Testis (tissue), 3 donors: ENCODE results near the gene DEPDC5. TPM values are rescaled to one million over a fixed set of nuclear protein-coding genes. Genes with fewer than 3 reads are reported as not detected.

Source experiments
- DNase-seq: peaks from one replicate; pipeline ENCODE4 v3.0.0-alpha.2; 2019
- H3K27ac ChIP-seq, 2 donors: fragments of 200-600 bp; sonication (generic); one replicate each; pipeline ENCODE4 v1.5.1; 2019
- H3K27me3 ChIP-seq: fragments of 200-600 bp; sonication (generic); one replicate; pipeline ENCODE4 v1.5.1; 2019
- H3K36me3 ChIP-seq: fragments of 200-600 bp; sonication (generic); one replicate; pipeline ENCODE4 v1.5.1; 2017; ENCODE audit warnings: low read depth; ENCODE audit errors: missing control alignments
- H3K4me1 ChIP-seq: fragments of 200-600 bp; sonication (generic); one replicate; pipeline ENCODE4 v1.5.1; 2019
- H3K4me3 ChIP-seq, 2 donors: fragments of 200-600 bp; sonication (generic); one replicate each; pipeline ENCODE4 v1.5.1; 2017 to 2019
- H3K9me3 ChIP-seq: fragments of 200-600 bp; sonication (generic); one replicate; pipeline ENCODE4 v1.5.1; 2017
- POLR2A ChIP-seq: fragments of 450-650 bp; IDR thresholded peaks from one replicate; pipeline ENCODE4 v1.6.1; 2017; ENCODE audit warnings: antibody characterized with exemption, mild to moderate bottlenecking, moderate library complexity
- WGBS, 2 donors: methylation state at CpG; one replicate each; pipeline ENCODE4 v1.1.5; 2018; 5-methylcytosine and 5-hydroxymethylcytosine counted together
- intact Hi-C: fragments of 100-400 bp; cut with DNase I; formaldehyde crosslinking; loops from one replicate; pipeline ENCODE4 v1.15.1; 2023; ENCODE audit warnings: low total_unique reads
- polyA plus RNA-seq: library from polyadenylated mRNA; stranded (reverse); fragments of 350-450 nt; fragmentation: Illumina TruSeq; extraction: RNeasy Lipid Tissue Mini Kit (QIAGEN cat#74804); gene quantifications from one replicate; pipeline ENCODE4 v1.2.3, GENCODE V29; 2014; ENCODE audit warnings: low read depth, low replicate concordance; ENCODE audit not compliant: insufficient read depth
- total RNA-seq, 2 donors: library from RNA; depleted of rRNA; stranded (reverse); fragments of >200 nt; gene quantifications; one replicate each; pipeline ENCODE4 v1.2.3, GENCODE V29; 2016
- TF ChIP-seq, protein P1 (sequence below), 3 experiments: fragments of 450-650 bp in 2 of 3; fragments of 200-600 bp in 1 of 3; sonication (generic) in 1 of 3; IDR thresholded peaks; one replicate each; pipeline ENCODE4 v1.5.1; 2016 to 2019; ENCODE audit warnings: antibody characterized with exemption in 3 of 3, mild to moderate bottlenecking in 2 of 3, moderate library complexity in 1 of 3

Gene DEPDC5
- total and polyA plus RNA-seq, 3 donors from 2014 or later = 22.1 to 70.6 (median 57.8) TPM

DNA sequence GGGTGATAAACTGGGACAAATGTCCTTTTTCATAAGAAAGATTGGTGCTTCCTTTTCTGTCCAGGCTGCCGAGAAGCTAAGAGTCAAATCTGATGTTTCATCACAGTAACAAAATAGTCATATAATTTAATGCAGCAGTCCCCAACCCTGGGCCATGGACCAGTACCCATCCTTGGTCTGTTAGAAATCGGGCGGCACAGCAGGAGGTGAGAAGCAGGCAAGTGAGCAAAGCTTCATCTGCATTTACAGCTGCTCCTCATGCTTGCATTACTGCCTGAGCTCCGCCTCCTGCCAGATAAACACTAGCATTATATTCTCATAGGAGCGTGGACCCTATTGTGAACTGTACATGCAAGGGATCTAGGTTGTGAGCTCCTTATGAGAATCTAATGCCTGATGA lies 30.1 kb upstream of the DEPDC5 start:
- intact Hi-C loops = no loop called here
- Histone ChIP-seq H3K36me3 (no peaks in the 10 kb centered on the region), H3K27ac (no peak overlapping the region), H3K9me3 (no peaks in the 10 kb centered on the region), H3K4me1 (no peaks in the 10 kb centered on the region), H3K27me3 (no peaks in the 10 kb centered on the region), H3K4me3 (no peak overlapping the region)
- DNase-seq = no peak
- WGBS, 2 donors = 80 to 90% methylated on average over 4 to 5 of the region's 5 CpGs
- TF ChIP-seq POLR2A = no peak

DNA sequence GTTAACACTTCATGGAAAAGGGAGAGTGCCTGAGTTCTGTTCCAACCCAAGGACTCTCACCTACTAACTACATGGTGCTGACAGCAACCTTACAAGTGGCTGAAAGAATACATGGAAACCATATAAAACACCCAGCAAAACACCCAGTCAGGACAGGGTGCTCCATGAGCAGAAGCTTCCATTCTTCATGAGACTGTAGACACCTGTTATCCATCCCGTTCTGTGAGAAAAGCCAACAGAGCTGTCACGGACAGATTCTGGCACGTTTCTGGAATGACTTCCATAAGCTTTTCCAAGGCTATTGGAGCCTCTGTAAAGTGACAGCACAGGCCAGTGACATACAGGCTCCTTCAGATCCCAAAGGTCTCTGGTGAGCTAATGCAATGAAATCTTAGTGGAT lies 27.1 kb upstream of the DEPDC5 start:
- Histone ChIP-seq H3K36me3 (no peaks in the 10 kb centered on the region), H3K27me3 (no peaks in the 10 kb centered on the region), H3K27ac (no peak overlapping the region), H3K4me1 (no peaks in the 10 kb centered on the region), H3K9me3 (no peaks in the 10 kb centered on the region), H3K4me3 (no peak overlapping the region)
- 75 to 81% methylated on average over 2 to 3 of the region's 3 CpGs for WGBS, 2 donors
- DNase-seq = no peak
- TF ChIP-seq POLR2A = no peak
- TF ChIP-seq, protein P1, sequence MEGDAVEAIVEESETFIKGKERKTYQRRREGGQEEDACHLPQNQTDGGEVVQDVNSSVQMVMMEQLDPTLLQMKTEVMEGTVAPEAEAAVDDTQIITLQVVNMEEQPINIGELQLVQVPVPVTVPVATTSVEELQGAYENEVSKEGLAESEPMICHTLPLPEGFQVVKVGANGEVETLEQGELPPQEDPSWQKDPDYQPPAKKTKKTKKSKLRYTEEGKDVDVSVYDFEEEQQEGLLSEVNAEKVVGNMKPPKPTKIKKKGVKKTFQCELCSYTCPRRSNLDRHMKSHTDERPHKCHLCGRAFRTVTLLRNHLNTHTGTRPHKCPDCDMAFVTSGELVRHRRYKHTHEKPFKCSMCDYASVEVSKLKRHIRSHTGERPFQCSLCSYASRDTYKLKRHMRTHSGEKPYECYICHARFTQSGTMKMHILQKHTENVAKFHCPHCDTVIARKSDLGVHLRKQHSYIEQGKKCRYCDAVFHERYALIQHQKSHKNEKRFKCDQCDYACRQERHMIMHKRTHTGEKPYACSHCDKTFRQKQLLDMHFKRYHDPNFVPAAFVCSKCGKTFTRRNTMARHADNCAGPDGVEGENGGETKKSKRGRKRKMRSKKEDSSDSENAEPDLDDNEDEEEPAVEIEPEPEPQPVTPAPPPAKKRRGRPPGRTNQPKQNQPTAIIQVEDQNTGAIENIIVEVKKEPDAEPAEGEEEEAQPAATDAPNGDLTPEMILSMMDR (IDR thresholded peaks at IDR 0.05) = no peak
- intact Hi-C loops = no loop called here

DNA sequence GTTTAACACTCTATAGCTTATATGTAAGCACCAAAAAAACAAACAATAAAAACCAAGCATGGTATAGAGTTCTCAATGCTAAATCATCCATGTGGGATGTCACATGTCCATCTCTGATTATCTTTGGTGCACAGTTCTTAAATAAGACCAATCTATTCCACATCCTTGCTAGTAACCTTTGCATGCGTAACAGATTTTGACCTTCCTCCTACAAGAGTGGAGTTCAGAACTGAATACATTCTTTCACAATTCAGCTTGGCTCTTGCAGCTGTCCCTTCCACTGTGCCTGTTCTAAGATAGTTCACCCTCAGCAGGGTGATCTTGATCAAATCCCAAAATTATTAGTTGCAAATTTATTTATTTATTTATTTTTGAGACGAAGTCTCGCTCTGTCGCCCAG lies 25.0 kb upstream of the DEPDC5 start:
- TF ChIP-seq, protein P1 (IDR thresholded peaks at IDR 0.05) = no peak
- no peak for TF ChIP-seq POLR2A
- Histone ChIP-seq H3K27ac (no peak overlapping the region), H3K4me1 (no peaks in the 10 kb centered on the region), H3K36me3 (no peaks in the 10 kb centered on the region), H3K9me3 (no peaks in the 10 kb centered on the region), H3K4me3 (no peak overlapping the region), H3K27me3 (no peaks in the 10 kb centered on the region)
- no peak for DNase-seq
- WGBS, 2 donors = 78 to 80% methylated on average over 4 of the region's 4 CpGs
- intact Hi-C loops = no loop called here

DNA sequence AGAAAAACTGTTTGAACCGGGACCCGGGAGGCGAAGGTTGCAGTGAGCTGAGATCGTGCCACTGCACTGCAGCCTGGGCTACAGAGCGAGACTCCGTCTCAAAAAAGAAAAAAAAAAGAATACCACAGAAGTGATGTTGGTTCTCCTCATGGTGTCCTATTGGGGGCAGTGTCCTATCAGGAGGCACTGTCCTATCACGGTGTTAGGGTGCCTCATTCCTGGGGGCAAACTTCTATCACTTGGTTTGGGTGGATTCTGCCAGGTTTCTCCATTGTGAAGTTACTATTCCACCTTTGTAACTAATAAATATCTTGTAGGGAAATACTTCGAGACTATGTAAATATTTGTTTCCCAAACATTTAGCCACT lies 23.5 kb upstream of the DEPDC5 start:
- WGBS, 2 donors = 92 to 94% methylated on average over 8 of the region's 8 CpGs

DNA sequence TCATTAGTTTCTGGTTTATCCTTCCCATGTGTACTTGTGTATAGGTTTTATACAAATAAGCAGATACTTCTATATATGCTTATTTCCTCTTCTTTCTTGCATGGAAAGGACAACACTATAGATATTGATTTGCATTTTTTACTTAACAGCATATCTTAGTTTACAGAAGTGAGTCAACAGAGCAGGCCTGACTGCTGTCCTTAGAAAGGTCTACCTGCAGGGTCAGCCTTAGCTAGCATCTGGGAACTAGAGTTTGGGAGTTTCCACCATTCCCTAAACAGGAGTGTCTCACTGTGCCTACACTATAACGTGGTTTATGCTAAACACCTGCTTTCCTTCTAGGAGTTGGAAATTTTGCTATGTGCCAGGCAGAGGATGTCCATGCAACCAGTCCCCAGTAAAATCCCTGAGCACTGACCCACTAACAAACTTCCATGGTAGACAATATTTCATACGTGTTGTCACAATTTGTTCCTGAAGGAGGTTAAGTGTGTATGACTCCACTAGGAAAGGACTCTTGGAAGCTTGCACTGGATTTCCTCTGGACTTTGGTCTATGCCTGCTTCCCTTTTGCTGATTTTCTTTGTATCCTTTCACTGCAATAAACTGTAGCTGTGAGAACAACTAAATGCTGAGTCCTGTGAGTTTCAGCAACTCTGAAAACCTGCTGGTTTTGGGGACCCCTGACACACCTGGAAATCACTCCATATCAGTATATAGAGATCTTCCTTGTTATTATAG lies 21.6 kb upstream of the DEPDC5 start:
- no peak overlapping the region for H3K4me3 ChIP-seq
- H3K36me3 ChIP-seq = no peaks in the 10 kb centered on the region
- H3K27me3 ChIP-seq = no peaks in the 10 kb centered on the region
- no peaks in the 10 kb centered on the region for H3K4me1 ChIP-seq
- intact Hi-C loops = no loop called here
- TF ChIP-seq POLR2A = no peak
- TF ChIP-seq, protein P1 (IDR thresholded peaks at IDR 0.05) = no peak
- WGBS, 2 donors = 80 to 90% methylated on average over 2 of the region's 2 CpGs
- no peak overlapping the region for H3K27ac ChIP-seq
- no peaks in the 10 kb centered on the region for H3K9me3 ChIP-seq
- DNase-seq = no peak

More for the DNA sequence above, 23.5 kb upstream of the DEPDC5 start:
- TF ChIP-seq, protein P1 (IDR thresholded peaks at IDR 0.05) = no peak
- no peak for TF ChIP-seq POLR2A
- no peak overlapping the region for H3K27ac ChIP-seq
- no peaks in the 10 kb centered on the region for H3K9me3 ChIP-seq
- H3K27me3 ChIP-seq = no peaks in the 10 kb centered on the region
- H3K36me3 ChIP-seq = no peaks in the 10 kb centered on the region
- H3K4me3 ChIP-seq = no peak overlapping the region
- intact Hi-C loops = no loop called here
- no peak for DNase-seq
- H3K4me1 ChIP-seq = no peaks in the 10 kb centered on the region
